Activated T-cell treated with anti-CD3 and anti-CD28 coated beads, Interleukin-2, amount 50 U/mL, for 4 hours (primary cell): ENCODE results near the gene NADK. TPM values are rescaled to one million over a fixed set of nuclear protein-coding genes. Genes with fewer than 3 reads are reported as not detected.

Experiments used
- ATAC-seq, 2 donors: fragments of 200-7000 bp; cut with Tn5 transposase; one replicate each; pipeline ENCODE4 v1.10.0; 2021
- DNase-seq: peaks from one replicate; pipeline ENCODE4 v3.0.0-alpha.2; 2020
- H3K27me3 Mint-ChIP-seq: one replicate; pipeline ENCODE4 v1.8.0; 2021; ENCODE audit warnings: low read depth, mixed read lengths
- H3K36me3 Mint-ChIP-seq: one replicate; pipeline ENCODE4 v1.8.0; 2022; ENCODE audit warnings: mixed read lengths; ENCODE audit not compliant: insufficient read depth
- H3K4me1 Mint-ChIP-seq: one replicate; pipeline ENCODE4 v1.8.0; 2021; ENCODE audit warnings: low read depth, mixed read lengths
- H3K4me3 Mint-ChIP-seq: one replicate; pipeline ENCODE4 v1.8.0; 2021; ENCODE audit warnings: mild to moderate bottlenecking, moderate library complexity, mixed read lengths
- H3K9me3 Mint-ChIP-seq: one replicate; pipeline ENCODE4 v1.8.0; 2021; ENCODE audit warnings: mixed read lengths
- total RNA-seq, 3 donors: library from RNA; stranded (reverse); gene quantifications; one replicate each; pipeline ENCODE4 v1.2.1, GENCODE V29; 2021

NADK gene
- total RNA-seq, 3 donors from 2014 or later, result 98.7 to 108 (median 106) TPM

GRCh38 chr1:1797731-1798341, 19.6 kb upstream of the NADK start:
- Mint-ChIP-seq H3K4me1 (peaks cover 22% of the 10 kb centered on the region), H3K9me3 (no peaks in the 10 kb centered on the region), H3K27me3 (no peaks in the 10 kb centered on the region), H3K36me3 (peaks cover 35% of the 10 kb centered on the region), H3K4me3 (no peak overlapping the region)
- peak; percentile 28 to 57 for ATAC-seq
- no peak for DNase-seq

DNA sequence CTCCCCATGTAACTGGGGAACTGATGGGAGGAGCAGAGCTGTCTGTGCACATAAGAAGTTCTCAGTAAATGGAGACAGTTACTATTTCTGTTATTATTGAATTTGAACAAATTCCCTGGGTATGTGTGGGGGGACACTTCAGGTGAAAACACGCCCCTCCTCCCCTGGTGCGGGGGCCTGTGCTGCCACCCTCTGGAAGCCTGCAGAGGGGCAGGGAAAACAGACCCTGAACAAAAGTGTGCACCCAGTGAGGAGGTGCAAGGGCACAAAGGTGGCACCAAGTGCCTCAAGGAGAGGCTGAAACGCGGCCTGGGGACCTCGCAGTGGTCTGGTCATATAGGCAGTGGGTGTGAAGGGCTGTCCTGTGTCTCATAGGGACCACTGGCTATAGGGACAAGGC, 18.2 kb upstream of the NADK start:
- H3K4me3 Mint-ChIP-seq, result no peak overlapping the region
- no peaks in the 10 kb centered on the region for H3K9me3 Mint-ChIP-seq
- peak in 1 of 2 donors; percentile 30 for ATAC-seq
- peaks cover 31% of the 10 kb centered on the region for H3K36me3 Mint-ChIP-seq
- DNase-seq, result no peak
- no peaks in the 10 kb centered on the region for H3K27me3 Mint-ChIP-seq
- peaks cover 14% of the 10 kb centered on the region for H3K4me1 Mint-ChIP-seq

DNA sequence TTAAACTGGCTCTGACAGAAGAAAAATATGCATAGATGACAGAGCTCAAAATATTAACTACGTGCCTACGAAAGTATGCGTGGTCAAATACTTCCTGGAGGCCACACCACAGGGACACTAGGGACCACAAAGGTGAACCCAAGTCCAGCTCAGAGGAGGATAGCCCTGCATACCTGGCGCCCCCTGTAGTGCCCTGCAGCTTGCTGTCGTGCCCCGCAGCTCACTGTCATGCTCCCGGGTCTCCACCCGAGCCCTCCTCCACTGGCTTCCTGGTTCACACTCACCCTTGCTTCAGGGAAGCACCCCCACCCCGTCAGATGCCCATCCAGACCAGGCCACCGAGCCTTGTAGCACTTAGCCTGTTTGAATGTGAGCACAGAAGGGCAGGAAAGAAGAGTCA, 16.7 kb upstream of the NADK start:
- Mint-ChIP-seq H3K9me3 (no peaks in the 10 kb centered on the region), H3K27me3 (no peaks in the 10 kb centered on the region)

DNA sequence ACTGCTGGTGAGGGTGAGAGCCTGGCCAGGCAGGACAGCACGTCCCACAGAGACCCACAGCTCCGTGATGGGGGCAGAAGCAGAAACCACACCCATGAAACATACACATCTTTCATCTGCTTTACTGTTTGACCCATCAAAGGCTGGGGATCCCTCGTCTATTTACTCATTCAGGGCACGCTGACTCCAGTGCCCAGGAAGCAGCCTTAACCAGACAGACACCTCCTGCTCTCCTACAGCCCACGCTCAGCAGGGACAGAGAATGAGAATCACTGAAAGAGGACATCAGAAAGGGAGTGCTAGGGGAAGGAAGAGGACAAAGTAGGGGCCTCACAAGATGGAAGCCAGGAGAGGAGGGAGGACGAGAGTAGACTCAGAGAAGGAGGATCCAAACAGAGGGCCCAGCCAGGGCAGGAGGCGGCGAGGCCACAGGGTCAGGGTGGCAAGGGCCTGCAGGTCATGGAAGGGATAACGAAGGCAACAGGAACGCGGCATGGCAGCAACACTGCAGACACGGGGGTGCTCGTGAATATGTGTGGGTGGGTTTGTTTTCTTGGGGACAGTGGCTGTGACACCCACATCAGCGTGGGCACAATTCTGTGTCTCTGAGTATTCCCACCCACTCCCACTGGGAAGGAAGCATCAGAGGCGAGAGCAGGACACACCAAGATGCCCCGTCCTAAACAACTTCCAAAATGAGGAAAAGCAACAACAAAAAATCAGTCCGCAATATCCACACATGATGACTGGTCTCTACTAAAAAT, 15.4 kb upstream of the NADK start:
- peaks cover 39% of the 10 kb centered on the region for H3K36me3 Mint-ChIP-seq
- no peaks in the 10 kb centered on the region for H3K9me3 Mint-ChIP-seq
- DNase-seq, result no peak
- H3K4me1 Mint-ChIP-seq, result peaks cover 6% of the 10 kb centered on the region
- no peaks in the 10 kb centered on the region for H3K27me3 Mint-ChIP-seq
- no peak for ATAC-seq
- no peak overlapping the region for H3K4me3 Mint-ChIP-seq

More for the DNA sequence above, 16.7 kb upstream of the NADK start:
- ATAC-seq, result no peak
- H3K4me3 Mint-ChIP-seq, result no peak overlapping the region
- peaks cover 31% of the 10 kb centered on the region for H3K36me3 Mint-ChIP-seq
- no peak for DNase-seq
- peaks cover 11% of the 10 kb centered on the region for H3K4me1 Mint-ChIP-seq

DNA sequence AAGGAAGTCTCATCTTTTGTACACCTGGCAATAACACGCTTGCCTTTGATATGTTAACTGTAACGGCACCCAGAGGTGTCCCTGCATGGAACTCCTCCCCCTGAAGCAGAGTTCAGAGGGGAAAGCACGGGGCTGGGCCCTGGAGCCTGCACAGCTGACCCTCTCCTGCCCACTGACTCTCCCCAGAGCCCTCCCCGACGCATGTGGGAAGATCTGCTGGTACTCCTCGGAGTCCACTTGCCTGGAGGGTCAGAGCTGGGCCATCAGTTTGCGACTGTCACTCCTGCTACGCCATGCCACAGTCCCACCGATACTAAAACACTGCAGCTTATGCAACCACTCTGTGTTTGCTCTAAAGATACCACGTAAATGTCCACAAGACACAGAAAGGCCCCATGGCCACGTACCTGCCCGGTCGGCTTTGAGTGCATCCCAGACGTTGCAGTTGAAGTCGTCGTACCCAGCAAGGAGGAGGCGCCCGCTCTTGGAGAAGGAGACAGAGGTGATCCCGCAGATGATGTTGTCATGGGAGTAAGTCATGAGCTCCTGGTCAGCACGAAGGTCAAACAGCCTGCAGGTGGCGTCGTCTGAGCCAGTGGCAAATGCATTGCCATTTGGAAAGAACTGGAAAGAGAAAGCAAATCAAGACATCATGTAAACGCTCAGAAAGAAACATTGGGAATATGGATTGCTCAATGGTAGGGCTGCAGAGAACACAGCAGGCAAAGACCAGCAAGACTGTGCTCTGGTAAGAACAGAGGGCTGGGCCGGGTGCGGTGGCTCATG, 10.6 kb upstream of the NADK start:
- H3K27me3 Mint-ChIP-seq, result no peaks in the 10 kb centered on the region
- no peaks in the 10 kb centered on the region for H3K4me1 Mint-ChIP-seq
- peaks cover 49% of the 10 kb centered on the region for H3K36me3 Mint-ChIP-seq
- no peak for DNase-seq
- ATAC-seq, result no peak
- H3K4me3 Mint-ChIP-seq, result no peak overlapping the region
- H3K9me3 Mint-ChIP-seq, result no peaks in the 10 kb centered on the region

GRCh38 chr1:1788136-1788535, 9.9 kb upstream of the NADK start:
- no peak overlapping the region for H3K4me3 Mint-ChIP-seq
- H3K4me1 Mint-ChIP-seq, result peaks cover 5% of the 10 kb centered on the region
- ATAC-seq, result no peak
- H3K36me3 Mint-ChIP-seq, result peaks cover 42% of the 10 kb centered on the region
- H3K27me3 Mint-ChIP-seq, result no peaks in the 10 kb centered on the region
- no peak for DNase-seq
- no peaks in the 10 kb centered on the region for H3K9me3 Mint-ChIP-seq

- H3K4me1 Mint-ChIP-seq, result peaks cover 11% of the 10 kb centered on the region
- no peak overlapping the region for H3K4me3 Mint-ChIP-seq
- H3K27me3 Mint-ChIP-seq, result no peaks in the 10 kb centered on the region
- DNase-seq (no peak), ATAC-seq (no peak)
- no peaks in the 10 kb centered on the region for H3K9me3 Mint-ChIP-seq
- peaks cover 35% of the 10 kb centered on the region for H3K36me3 Mint-ChIP-seq
Observed at GRCh38 chr1:1786836-1787605, 8.8 kb upstream of the NADK start.

GRCh38 chr1:1785666-1786065, 7.4 kb upstream of the NADK start:
- H3K9me3 Mint-ChIP-seq, result no peaks in the 10 kb centered on the region
- H3K4me1 Mint-ChIP-seq, result peaks cover 24% of the 10 kb centered on the region
- DNase-seq (no peak), ATAC-seq (no peak)
- H3K27me3 Mint-ChIP-seq, result no peaks in the 10 kb centered on the region
- no peak overlapping the region for H3K4me3 Mint-ChIP-seq
- peaks cover 33% of the 10 kb centered on the region for H3K36me3 Mint-ChIP-seq

DNA sequence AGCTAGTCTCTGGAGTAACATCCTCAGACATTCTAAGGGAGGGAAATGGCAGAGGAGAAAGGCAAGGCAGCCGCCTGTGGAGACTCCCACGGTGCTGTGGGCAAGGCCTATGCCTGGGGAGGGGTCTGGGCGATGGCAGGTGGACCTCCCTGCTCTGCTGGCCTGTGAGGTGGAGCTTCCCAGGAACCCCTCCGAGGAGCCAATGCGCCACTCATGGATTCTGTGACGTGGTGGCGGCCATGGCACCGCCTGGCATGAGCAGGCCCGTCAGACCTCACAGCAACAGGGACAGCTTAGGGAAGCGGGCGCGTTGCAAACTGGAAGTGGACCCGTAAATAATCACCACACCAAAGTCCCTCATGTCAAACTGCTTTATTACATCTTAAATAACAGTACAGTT, 6.7 kb upstream of the NADK start:
- DNase-seq, result no peak
- H3K4me1 Mint-ChIP-seq, result peaks cover 32% of the 10 kb centered on the region

GRCh38 chr1:1783320-1783719, 5.0 kb upstream of the NADK start:
- peaks cover 41% of the 10 kb centered on the region for H3K4me1 Mint-ChIP-seq
- H3K4me3 Mint-ChIP-seq, result peak overlapping the region; percentile 49
- ATAC-seq, result no peak
- no peaks in the 10 kb centered on the region for H3K27me3 Mint-ChIP-seq
- DNase-seq, result no peak
- no peaks in the 10 kb centered on the region for H3K9me3 Mint-ChIP-seq
- peaks cover 19% of the 10 kb centered on the region for H3K36me3 Mint-ChIP-seq

More for the DNA sequence above, 6.7 kb upstream of the NADK start:
- ATAC-seq, result no peak
- Mint-ChIP-seq H3K9me3 (no peaks in the 10 kb centered on the region), H3K4me3 (no peak overlapping the region), H3K27me3 (no peaks in the 10 kb centered on the region), H3K36me3 (peaks cover 27% of the 10 kb centered on the region)

DNA sequence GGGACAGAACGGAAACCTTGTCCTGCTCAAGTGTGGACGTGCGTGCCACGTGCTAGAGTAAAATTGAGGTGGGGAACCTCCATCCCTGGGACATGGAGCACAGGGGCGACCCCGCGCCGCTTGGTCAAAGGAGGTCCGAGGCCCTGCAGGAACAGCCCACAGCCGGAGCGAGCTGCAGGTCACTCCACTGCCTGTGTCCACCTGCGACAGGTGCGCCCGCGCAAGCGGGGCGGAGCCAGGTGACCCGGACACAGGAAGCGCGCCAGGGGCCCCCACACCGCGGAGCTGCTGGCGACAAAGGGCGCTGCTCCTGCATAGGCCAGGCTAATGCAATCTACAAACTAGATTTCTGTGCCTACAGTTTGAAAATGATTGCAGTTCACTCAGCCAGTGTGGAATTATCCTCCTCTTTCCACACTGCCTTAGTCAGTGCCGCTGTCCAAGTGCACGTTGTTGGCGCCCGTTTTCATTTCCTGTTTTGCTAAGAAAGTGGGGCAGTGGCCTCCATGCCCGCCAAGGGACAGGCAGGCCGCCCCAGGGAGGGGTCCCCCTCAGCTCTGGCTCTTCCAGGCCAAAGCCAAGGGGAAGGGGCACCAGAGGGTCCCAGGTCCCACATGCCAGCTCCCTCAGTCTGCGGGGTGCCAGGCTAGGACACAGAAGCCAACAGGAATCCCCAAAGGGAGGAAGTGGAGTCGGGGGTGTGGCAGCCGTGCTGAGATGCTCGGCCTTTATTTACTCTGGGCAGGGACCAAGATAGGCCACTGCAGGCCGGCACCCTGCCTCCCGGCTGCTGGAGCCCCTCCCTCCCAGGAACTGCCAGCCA, 4.3 kb upstream of the NADK start:
- H3K9me3 Mint-ChIP-seq, result no peaks in the 10 kb centered on the region
- H3K27me3 Mint-ChIP-seq, result no peaks in the 10 kb centered on the region
- no peak for ATAC-seq
- H3K4me1 Mint-ChIP-seq, result peaks cover 41% of the 10 kb centered on the region
- H3K36me3 Mint-ChIP-seq, result peaks cover 17% of the 10 kb centered on the region
- H3K4me3 Mint-ChIP-seq, result no peak overlapping the region
- DNase-seq, result no peak

GRCh38 chr1:1781526-1781903, 3.2 kb upstream of the NADK start:
- Mint-ChIP-seq H3K36me3 (peaks cover 6% of the 10 kb centered on the region), H3K9me3 (no peaks in the 10 kb centered on the region), H3K4me3 (peak overlapping the region; percentile 24), H3K27me3 (no peaks in the 10 kb centered on the region), H3K4me1 (peaks cover 51% of the 10 kb centered on the region)
- DNase-seq (no peak), ATAC-seq (no peak)

- H3K4me3 Mint-ChIP-seq, result peak overlapping the region; percentile 78
- ATAC-seq (no peak), DNase-seq (no peak)
- peaks cover 4% of the 10 kb centered on the region for H3K36me3 Mint-ChIP-seq
- H3K4me1 Mint-ChIP-seq, result peaks cover 56% of the 10 kb centered on the region
- no peaks in the 10 kb centered on the region for H3K27me3 Mint-ChIP-seq
- no peaks in the 10 kb centered on the region for H3K9me3 Mint-ChIP-seq
Observed at GRCh38 chr1:1780598-1781525, 2.6 kb upstream of the NADK start.
